Myocyte (in vitro differentiated cells): Measurements from ENCODE around the gene NXN. TPM values are rescaled to one million over a fixed set of nuclear protein-coding genes. Genes with fewer than 3 reads are reported as not detected.
"Not testable (repeated sequence)": the region's sequence is repeated elsewhere in the genome, so short reads cannot be mapped to it uniquely, and the experiment has no call there.

ENCODE experiments used
- DNase-seq: peaks from one replicate; pipeline ENCODE4 v3.0.0-alpha.2; 2012; ENCODE audit warnings: low read depth
- total RNA-seq: library from RNA; depleted of rRNA; stranded (reverse); fragments of >200 nt; gene quantifications from 2 replicates; pipeline ENCODE4 v1.2.3, GENCODE V29; 2014

The NXN gene
- total RNA-seq, 1 donor from 2014 or later = 9.6 TPM

DNA sequence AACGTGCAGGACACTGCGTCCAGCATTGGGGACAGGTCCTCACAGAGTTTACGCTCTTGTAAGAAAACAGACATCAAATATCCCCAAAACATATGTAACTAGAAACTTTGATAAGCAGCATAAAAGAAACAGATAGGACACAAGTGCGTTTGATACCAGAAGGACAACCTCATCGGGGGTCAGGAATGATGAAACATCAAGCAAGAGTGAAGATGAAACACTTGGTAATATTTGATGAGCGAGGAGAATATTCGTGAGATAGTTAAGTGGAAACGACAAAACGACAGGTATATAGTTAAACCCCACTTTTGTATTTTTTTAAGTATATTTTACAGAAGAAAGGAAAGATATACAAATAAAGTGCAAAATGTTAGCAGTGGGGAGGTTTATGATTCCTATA lies 55.9 kb downstream of the NXN start:
- DNase-seq = no peak

DNA sequence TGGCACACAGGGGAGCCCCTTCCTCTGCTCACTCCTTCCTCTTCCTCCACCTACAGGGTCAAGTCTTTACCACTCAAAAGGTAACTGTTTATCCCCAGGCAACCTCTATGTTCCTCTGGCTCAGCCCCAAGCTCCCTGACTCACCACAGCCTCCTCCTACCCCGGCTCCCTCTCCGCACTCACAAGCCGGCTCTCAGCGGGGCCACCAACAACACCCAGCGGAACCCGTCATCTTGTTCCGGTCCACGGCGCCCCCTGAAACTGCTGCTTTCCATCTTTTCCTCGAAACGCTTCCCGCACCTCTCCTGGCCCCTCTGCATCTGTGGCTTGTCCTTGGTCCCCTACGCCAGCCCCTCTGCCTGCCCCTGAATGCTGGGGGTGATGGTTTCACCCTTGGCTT lies 58.4 kb downstream of the NXN start:
- no peak for DNase-seq

DNA sequence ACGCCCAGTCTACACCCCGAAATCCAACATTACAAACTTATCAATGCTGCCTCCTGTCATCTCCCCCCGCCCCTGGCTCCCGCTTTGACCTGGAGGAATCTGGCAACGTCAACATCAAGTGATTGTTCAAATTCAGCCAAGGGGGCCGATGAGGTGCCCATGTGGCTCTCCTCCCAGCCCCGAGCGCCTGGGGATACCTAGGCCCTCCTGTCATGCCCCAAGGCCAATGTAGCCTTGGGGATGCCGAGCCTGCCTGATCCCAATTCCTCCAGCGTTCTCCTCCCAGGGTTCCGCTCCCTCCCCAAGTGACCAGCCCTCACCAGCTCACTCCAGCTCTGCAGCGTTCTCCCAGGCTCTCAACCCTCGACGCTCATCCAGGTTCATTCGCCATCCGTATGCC lies 59.4 kb downstream of the NXN start:
- DNase-seq = no peak

DNA sequence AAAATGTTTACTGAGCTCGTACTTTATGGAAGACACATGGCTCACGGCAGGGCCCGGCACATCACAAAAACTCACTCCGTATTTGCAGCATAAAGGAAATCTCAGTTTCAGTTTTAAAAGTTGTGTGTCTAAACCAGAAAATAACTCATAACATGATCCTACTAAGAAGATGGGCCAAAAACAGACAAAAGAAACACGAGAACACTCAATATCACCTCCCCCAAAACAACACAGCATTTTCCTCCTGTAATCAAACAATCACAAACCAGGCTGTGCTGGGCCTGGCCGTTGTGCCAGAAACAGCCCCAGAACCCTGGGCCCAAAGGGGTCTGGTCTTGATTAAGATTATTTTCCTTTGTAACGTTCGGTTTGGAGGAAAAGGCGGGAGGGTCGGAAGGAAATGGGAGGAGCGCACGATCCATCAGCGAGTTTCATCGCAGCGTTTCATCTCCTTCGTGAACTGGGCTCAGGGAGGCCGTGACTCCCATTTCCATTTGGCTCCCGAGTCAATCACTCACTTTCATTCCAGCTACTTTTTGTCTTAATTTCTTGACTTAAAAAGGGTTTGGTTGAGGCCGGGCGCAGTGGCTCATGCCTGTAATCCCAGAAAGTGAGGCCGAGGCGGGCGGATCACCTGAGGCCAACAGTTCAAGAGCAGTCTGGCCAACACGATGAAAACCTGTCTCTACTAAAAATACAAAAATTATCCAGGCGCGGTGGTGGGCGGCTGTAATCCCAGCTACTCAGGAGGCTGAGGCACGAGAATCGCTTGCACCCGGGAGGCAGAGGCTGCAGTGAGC lies 61.4 kb downstream of the NXN start:
- DNase-seq = no peak

DNA sequence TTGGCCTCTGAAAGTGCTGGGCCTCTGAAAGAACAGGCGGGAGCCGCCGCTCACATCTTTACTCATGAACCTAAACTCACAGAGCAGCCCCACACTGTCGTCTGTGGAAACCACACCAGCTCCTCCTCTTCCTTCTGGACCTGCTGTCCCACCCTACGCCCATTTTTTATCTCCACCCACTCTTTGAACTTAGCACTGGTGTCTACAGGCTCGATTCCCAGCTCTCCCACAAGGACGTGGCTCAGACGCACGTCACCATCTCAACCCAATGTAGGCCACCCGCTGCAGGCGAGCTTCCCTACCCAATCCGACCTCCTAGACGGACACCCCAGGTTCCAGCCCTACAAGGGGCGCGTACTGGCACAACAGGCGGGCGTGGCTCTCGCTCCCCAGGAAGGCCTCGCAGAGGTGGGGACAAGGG lies 62.2 kb downstream of the NXN start:
- DNase-seq = no peak

DNA sequence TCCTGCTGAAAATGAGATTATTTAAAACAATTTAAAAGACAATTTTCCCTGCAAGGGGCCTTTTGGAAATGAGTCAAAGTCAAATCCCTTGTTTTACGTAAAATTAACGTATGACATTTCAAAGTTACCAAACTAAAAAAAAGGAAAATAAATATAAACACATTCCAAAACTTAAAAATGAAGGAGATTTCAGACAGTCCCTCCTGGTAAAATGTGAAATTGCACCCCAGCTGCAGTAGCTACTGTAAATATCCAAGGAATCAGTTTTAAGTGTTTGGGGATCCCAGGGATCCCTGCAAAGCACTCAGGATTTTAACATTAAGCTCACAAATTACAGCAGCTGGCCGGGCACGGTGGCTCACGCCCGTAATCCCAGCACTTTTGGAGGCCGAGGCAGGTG lies 63.3 kb downstream of the NXN start:
- DNase-seq = no peak

DNA sequence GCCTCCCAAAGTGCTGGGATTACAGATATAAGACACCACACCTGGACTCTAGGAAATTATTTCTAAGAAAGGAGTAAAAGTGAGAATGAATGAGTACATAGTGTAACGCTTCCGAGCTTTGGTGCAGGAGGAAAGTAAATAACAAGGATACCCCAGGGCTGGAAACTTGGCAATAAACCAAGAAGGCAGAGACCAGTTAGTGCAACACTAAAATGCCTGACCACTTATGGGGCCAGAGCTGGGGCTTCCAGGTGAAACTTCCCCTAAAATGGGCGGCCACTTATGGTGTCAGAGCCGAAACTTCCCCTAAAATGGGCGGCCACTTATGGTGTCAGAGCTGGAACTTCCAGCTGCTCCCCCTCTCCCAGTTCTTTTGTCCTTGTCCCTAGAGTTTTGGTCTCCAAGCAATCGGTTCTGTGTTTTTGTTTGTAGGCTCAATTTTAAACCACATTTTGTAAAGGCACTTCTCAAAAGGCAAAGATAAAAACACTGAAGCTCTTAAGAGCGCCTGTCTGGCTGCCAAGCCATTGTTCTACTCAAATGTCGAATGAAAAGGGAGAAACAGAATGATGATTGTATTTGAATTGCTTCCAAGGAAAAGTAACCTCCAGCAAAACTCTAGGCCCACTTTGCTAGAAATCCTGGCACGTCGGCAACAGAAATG lies 63.9 kb downstream of the NXN start:
- peak; percentile 10 for DNase-seq

DNA sequence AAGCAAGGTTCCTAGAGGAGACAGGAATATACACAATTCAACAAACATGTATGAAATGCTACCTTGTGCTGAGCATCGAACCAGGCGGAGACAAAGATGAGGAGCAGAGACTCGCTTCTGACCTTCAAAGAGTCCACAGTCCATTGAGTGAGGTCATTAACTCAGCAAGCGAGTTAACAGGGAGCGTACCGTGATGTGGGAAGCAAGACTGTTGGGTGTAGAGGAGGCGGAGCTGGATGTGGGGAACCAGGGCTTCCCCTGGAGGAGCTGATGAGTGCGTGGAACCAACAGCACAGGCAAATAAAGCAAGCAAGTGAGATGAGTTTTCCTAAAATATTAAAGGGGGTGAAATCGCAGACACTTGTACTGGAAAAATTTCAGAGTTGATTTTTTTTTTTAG lies 65.0 kb downstream of the NXN start:
- no peak for DNase-seq

DNA sequence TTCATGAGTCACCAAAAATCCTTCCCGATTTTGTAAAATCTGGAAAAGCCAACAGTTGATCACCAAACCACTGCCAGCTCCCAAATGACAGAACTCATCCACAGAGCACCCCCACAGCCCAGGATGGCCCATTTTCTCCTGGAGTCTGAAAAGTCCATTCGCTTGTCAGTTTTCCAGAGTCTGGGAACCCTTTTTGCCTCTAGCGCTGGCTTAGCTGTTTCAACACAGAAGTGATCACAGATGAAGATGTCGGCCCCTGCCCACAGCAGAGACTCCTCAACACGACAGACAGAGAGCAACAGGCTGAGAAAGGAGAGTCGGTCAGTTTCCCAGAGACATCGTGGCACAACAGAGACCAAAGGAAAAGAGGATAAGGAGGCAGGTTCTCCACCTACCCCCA lies 66.4 kb downstream of the NXN start:
- no peak for DNase-seq

DNA sequence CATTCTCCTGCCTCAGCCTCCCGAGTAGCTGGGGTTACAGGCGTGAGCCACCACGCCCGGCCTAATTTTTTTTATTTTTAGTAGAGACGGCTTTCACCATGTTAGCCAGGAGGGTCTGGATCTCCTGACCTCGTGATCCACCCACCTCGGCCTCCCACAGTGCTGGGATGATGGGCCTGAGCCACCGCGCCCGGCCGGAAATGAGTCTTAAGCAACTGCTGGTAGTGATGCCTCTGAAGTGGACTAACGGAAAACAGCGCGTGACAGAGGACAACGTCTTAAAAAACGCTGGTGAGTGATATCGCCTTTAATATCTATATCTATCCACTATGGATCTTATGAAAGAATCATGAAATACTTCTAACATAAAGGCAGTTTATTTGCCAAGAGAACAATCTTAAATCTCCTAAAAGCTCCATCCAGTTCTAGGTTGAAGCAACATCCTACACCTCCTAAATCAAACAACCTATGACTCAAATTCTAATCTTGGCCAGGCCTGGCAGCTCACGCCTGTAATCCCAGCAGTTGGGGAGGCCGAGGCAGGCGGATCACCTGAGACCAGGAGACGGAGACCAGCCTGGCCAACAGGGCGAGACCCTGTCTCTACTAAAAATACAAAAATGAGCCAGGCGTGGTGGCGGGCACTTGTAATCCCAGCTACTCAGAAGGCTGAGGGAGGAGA lies 69.8 kb downstream of the NXN start:
- DNase-seq = no peak

DNA sequence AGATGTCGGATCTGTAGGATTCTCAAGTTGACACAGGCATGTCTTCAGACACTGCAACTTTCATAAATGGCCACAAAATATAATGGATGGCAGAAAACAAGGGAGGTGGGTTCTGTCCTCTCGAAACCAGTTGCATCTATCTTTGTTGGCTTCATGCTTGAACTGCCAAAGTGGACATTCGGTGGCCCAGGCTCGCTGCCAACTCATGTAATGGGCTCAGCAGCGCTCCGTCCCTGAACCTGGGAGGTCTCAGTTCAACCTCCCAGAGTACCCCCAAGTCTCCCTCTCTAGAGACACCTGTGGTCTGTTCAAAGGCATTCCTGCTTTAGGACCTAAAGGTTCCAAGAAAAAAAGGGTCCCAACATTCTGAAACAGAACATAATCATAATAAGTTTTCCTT lies 71.9 kb downstream of the NXN start:
- DNase-seq = no peak

DNA sequence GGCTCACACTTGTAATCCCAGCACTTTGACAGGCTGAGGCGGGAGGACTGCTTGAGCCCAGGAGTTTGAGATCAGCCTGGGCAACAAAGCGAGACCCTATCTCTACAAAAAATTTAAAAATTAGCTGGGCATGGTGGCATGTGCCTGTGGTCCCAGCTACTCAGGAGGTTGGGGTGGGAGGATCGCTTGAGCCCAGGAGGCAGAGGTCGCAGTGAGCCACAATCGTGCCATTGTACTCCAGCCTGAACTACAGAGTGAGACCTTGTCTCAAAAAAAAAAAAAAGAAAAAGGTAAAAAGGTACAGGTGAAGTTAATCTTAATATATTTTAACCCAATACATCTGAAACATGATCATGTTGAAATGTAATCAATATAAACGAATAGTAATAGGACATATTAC lies 73.9 kb downstream of the NXN start:
- DNase-seq = not testable (repeated sequence)

DNA sequence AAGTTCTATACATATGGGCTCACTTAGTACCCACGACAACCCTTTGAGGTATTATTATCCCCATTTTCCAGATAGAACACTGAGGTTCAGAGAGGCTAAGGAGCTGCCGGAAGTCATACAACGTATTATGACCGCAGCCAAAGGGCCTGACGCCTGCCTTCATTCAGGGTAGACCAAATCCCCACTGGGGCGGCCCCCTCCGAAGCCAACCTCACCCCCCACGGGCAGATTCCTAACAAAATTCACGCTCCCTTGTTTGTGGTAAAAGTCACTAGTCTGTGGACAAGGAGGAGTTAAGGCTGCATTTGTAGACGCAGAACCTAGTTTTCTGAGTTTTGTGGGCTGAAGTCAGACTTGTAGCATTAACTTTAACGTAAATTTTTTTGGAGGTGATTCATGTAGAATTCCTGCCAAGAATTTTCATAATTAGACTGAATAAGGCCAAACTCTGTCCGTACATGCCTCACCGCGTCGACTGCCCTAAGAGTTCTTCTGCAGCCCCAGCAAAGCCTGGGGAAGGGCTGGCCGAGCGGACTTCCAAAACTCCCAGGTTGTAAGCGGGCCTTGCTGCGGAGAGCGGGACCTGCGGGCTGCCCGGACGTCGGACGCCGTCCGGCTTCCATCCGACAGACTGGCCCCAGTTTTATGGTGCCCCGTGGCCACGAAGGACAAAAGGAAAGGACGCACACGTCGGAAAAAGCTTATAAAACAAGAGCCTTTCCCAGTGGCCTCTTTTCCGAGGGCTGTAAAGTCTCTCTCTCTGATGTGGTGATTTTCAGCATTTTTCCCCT lies 75.7 kb downstream of the NXN start:
- peak; percentile 17 for DNase-seq

DNA sequence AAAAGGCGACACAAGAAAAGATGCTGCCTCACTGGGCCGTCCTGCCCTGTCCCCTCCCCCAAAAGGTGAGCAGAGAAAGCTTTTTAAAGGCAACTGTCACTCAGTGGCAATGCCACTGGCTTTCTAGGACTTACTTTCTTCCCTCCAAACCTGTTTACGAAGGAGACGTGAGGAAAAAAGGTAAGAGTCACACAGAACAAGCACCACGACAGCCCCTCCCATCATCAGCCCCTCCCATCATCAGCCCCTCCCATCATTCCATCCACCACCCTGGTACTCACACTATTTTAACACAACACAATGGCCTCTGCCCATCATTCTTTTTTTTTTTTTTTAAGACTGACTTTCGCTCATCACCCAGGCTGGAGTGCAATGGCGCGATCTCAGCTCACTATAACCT lies 77.1 kb downstream of the NXN start:
- DNase-seq = no peak

DNA sequence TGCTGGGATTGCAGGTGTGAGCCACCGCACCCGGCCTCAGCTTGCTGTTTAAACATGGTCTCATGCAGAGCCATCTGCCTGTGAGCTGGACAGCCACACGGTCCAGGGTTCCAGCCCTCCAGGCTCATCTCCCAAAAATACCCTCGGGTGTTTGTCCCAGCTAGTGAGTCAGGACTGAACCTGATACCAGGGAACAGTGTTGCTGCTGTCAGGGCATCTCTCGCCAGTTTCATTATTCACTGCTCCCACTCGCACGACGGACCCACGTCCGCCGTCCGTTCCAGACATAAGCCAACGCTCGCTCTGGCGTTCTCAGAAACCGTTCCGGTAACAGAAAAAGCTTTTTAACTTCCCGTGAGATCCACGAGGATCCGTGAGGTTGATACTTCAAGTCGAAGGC lies 77.6 kb downstream of the NXN start:
- peak; percentile 69 for DNase-seq

DNA sequence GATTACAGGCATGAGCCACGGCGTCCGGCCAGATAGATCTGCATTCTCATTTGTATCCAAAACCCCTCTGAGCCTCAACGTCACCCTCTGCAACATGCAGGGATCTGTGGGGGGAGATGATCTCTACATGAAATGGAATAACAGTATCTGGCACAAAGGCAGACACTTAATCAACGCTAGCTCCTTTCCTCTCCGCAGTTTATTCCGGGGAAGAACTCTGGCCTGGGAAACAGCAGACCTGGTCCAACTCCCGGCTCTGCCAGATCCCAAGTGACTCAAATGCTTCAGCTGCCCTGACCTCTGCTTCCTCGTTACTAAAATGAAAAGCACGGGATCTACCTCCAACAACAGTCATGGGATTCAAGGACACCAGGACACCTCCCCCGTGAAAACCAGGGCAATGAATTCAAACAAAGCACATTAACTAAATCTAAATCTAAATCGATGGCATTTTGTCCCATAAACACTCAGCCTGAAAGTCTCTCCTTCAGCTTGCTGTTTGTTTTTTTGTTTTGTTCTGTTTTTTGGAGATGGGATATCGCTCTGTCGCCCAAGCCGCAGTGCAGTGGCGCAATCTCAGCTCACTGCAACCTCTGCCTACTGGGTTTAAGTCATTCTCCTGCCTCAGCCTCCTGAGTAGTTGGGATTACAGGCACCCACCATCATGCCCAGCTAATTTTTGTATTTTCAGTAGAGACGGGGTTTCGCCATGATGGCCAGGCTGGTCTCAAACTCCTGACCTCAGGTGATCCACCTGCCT lies 78.2 kb downstream of the NXN start:
- no peak for DNase-seq

DNA sequence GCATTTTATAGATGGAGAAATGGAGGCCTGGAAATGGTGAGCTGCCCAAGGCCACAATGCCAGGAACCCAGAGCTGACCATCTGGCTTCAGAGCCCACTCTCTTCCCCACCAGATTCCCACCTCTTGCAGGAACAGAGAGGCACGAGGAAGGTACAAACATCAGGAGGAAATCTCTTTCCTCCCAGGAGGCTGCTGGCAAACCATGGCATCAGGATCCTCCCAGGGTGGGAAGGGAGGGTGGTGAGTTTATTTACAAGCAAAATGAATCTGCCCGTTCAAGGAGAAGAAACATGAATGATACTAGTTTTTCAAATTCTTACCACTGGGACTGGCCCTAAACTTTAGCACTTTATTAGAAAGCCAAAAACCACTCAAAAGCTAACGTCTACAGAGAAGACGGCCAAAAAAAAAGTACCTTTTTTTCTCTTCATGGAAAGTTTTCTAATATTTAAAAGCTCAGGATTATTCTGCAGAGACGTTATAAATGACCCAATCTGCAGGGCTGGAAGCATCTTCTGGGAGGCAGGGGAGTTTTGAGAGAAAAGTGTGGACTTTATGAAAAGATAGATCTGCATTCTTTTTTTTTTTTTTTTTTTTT lies 79.1 kb downstream of the NXN start:
- no peak for DNase-seq

DNA sequence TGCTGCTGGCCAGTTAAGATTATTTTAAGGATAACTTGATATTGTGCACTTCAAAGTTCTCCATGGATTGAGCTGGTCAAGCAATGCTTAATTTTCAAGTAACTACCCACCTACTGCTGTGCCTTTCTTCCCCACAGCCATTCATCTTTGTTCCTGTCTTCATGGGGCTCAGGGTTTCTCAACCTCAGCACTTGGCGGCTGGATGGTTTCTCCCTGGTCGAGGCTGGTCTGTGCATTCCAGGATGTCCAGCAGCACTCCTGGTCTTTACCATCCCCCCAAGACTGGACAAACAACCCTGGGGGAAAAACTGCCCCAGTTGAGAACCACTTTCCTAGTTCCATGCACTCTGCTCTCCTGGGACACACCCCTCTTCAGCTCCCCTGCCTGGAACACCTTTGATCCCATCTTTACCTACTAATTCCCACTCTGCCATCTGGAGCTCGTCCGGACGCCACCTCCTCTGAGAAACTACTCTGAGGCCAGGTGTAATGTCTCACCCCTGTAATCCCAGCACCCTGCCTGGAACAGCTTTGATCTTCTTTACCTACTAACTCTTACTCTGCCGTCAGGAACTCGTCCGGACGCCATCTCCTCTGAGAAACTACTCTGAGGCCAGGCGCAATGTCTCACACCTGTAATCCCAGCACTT lies 81.5 kb downstream of the NXN start:
- no peak for DNase-seq

DNA sequence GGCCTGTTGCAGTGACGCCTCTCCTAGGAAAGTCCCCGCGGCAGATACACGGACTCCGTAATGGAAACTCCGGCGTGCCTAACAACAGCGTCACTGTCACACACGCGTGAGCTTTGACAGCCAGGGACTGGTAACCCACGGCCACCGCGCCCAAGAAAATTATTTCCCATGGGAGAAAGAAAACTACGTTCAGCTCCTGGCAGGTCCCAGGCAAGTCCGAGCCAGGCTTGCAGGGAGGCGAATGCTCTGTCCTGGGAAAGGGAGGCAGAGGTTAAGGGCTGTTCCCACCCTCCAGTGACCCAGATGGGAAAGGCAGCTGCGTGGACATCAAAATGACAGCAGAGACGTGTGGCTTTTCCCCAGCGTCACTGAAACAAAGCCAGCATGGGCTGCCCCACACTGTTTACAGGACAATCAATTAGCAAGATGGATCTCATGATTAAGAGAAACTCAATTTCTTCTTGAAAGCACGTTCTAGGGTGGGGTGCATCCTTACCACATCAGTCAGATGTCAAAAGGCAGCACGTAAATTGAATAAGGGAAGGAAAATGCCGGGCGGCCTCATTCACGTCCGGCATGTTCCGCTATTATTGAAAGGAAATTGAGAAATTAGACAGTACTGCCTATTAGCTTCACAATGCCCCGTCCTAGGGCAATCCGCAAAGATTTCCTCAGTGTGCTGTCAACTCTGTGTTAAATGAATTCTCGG lies 82.5 kb downstream of the NXN start:
- DNase-seq = no peak
